GM23338 (cell line): ENCODE measurements around the gene ZBTB20. TPM values are rescaled to one million over a fixed set of nuclear protein-coding genes. Genes with fewer than 3 reads are reported as not detected.

ENCODE experiments used
- ATAC-seq: fragments of 200-7000 bp; cut with Tn5 transposase; 3 replicates; pipeline ENCODE4 v1.9.1; 2020
- DNase-seq: peaks from one replicate; pipeline ENCODE4 v3.0.0-alpha.2; 2015; ENCODE audit warnings: low spot score
- H2AFZ ChIP-seq: fragments of 200-600 bp; sonication (generic); 2 replicates; pipeline ENCODE4 v1.8.0; 2016; ENCODE audit warnings: antibody characterized with exemption, mild to moderate bottlenecking, moderate library complexity
- H3F3A ChIP-seq: fragments of 200-600 bp; sonication (generic); replicated peaks from 2 replicates; pipeline ENCODE4 v1.8.0; 2017; ENCODE audit warnings: antibody characterized with exemption, mixed run types, low read depth
- H3K27ac ChIP-seq: fragments of 200-600 bp; sonication (generic); 2 replicates; pipeline ENCODE4 v1.6.1; 2016; ENCODE audit warnings: low read depth
- H3K27me3 ChIP-seq: fragments of 200-600 bp; sonication (generic); 2 replicates; pipeline ENCODE4 v1.8.0; 2016; ENCODE audit warnings: mild to moderate bottlenecking, mixed run types, moderate library complexity; ENCODE audit not compliant: insufficient read depth
- H3K36me3 ChIP-seq: fragments of 200-600 bp; sonication (generic); 2 replicates; pipeline ENCODE4 v1.8.0; 2016; ENCODE audit warnings: mild to moderate bottlenecking; ENCODE audit not compliant: insufficient read depth
- H3K4me1 ChIP-seq: fragments of 200-600 bp; sonication (generic); 2 replicates; pipeline ENCODE4 v1.8.0; 2016; ENCODE audit warnings: mild to moderate bottlenecking, moderate library complexity; ENCODE audit not compliant: insufficient read depth
- H3K4me2 ChIP-seq: fragments of 200-600 bp; sonication (generic); 2 replicates; pipeline ENCODE4 v1.7.1; 2017; ENCODE audit warnings: mixed run types
- H3K4me3 ChIP-seq: fragments of 200-600 bp; sonication (generic); 2 replicates; pipeline ENCODE4 v1.6.1; 2016; ENCODE audit warnings: mixed run types
- H3K79me2 ChIP-seq: fragments of 200-600 bp; sonication (generic); replicated peaks from 2 replicates; pipeline ENCODE4 v1.8.0; 2017; ENCODE audit warnings: mild to moderate bottlenecking; ENCODE audit not compliant: insufficient read depth
- H3K9me2 ChIP-seq: fragments of 200-600 bp; sonication (generic); 2 replicates; pipeline ENCODE4 v1.8.0; 2017; ENCODE audit not compliant: insufficient read depth
- H4K20me1 ChIP-seq: fragments of 200-600 bp; sonication (generic); replicated peaks from 2 replicates; pipeline ENCODE4 v1.8.0; 2017; ENCODE audit warnings: mild to moderate bottlenecking; ENCODE audit not compliant: insufficient read depth
- H3K27ac Mint-ChIP-seq: 2 replicates; pipeline ENCODE4 v1.8.0; 2020; ENCODE audit warnings: inconsistent platforms, mild to moderate bottlenecking, moderate library complexity, mixed read lengths
- H3K27me3 Mint-ChIP-seq: 3 replicates; pipeline ENCODE4 v1.8.0; 2022; ENCODE audit warnings: low read depth, mild to moderate bottlenecking, moderate library complexity, mixed read lengths, inconsistent platforms; ENCODE audit not compliant: insufficient read depth, poor library complexity
- H3K36me3 Mint-ChIP-seq: 3 replicates; pipeline ENCODE4 v1.8.0; 2021; ENCODE audit warnings: low read depth, mild to moderate bottlenecking, inconsistent platforms, moderate library complexity, mixed read lengths
- H3K4me1 Mint-ChIP-seq: 3 replicates; pipeline ENCODE4 v1.8.0; 2020; ENCODE audit warnings: mild to moderate bottlenecking, inconsistent platforms, mixed read lengths
- H3K4me3 Mint-ChIP-seq: 3 replicates; pipeline ENCODE4 v1.8.0; 2021; ENCODE audit warnings: moderate library complexity, mild to moderate bottlenecking, inconsistent platforms, mixed read lengths
- H3K9me3 Mint-ChIP-seq: 3 replicates; pipeline ENCODE4 v1.8.0; 2020; ENCODE audit warnings: moderate library complexity, mild to moderate bottlenecking, inconsistent platforms, mixed read lengths
- EZH2phosphoT487 ChIP-seq: fragments of 200-600 bp; sonication (generic); IDR thresholded peaks from one replicate; pipeline ENCODE4 v1.8.1; 2018; ENCODE audit warnings: antibody characterized with exemption; ENCODE audit not compliant: unreplicated experiment
- POLR2AphosphoS5 ChIP-seq: IDR thresholded peaks from 2 replicates; pipeline ENCODE4 v1.6.1; 2016; ENCODE audit warnings: antibody characterized with exemption, low read depth
- STAT1 ChIP-seq: IDR thresholded peaks from one replicate; pipeline ENCODE4 v1.6.1; 2016; ENCODE audit warnings: antibody characterized with exemption; ENCODE audit not compliant: unreplicated experiment
- ZNF114 ChIP-seq: fragments of 250-450 bp; sonication (Bioruptor Pico); IDR thresholded peaks from 2 replicates; pipeline ENCODE4 v1.5.0; 2020; ENCODE audit warnings: mild to moderate bottlenecking, moderate library complexity
- polyA plus RNA-seq: library from polyadenylated mRNA; unstranded; fragments of >200 nt; fragmentation: Nextera tagmentation; extraction: Ambion mirVana; gene quantifications from 2 replicates; pipeline ENCODE4 v1.2.1, GENCODE V29; 2016
- total RNA-seq: library from RNA; depleted of rRNA; stranded (reverse); fragments of >200 nt; shearing (Covaris generic); gene quantifications from 2 replicates; pipeline ENCODE4 v1.2.3, GENCODE V29; 2014
- TF ChIP-seq, protein P1 (sequence below), 2 experiments: fragments of 200-600 bp in 1 of 2; sonication (generic) in 1 of 2; conservative IDR thresholded peaks; 2 replicates each; pipeline versions ENCODE4 v1.5.1 to v1.6.1; 2016 to 2017; ENCODE audit warnings: antibody characterized with exemption in 2 of 2, low read depth in 2 of 2, mild to moderate bottlenecking in 2 of 2, moderate library complexity in 1 of 2
- TF ChIP-seq, protein P2 (sequence below): fragments of 250-450 bp; sonication (Bioruptor Pico); IDR thresholded peaks from 2 replicates; pipeline ENCODE4 v1.5.0; 2020; ENCODE audit warnings: mild to moderate bottlenecking, moderate library complexity

The ZBTB20 gene
- total and polyA plus RNA-seq, 2 experiments from 2014 or later, result 2.0 to 3.3 TPM

DNA sequence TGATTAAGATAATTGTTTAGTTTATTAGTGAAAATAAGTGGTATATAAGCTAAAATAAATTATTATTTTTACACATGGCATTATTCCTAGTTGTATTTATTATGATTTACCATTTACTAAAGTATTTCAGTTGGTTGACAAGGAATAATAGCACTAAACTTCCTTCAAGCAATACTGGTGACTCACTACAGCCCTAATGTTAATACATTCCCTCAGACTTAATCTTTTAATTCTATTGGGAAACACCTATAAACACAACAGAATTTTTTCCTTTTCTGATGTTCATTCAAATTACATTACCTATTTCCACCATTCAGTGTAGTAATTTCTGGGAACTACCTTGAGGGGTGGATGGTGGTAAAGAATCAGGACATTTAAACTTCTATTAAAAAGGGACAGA lies 589.3 kb downstream of the ZBTB20 start:
- Mint-ChIP-seq H3K27ac (no peak overlapping the region), H3K27me3 (no peaks in the 10 kb centered on the region), H3K4me3 (no peak overlapping the region), H3K36me3 (no peaks in the 10 kb centered on the region), H3K4me1 (no peaks in the 10 kb centered on the region), H3K9me3 (no peaks in the 10 kb centered on the region)
- H3K27me3 ChIP-seq, result no peaks in the 10 kb centered on the region
- H3K9me2 ChIP-seq, result no peaks in the 10 kb centered on the region
- TF ChIP-seq POLR2AphosphoS5, result no peak
- no peak for TF ChIP-seq EZH2phosphoT487
- TF ChIP-seq STAT1, result no peak
- TF ChIP-seq, protein P1, sequence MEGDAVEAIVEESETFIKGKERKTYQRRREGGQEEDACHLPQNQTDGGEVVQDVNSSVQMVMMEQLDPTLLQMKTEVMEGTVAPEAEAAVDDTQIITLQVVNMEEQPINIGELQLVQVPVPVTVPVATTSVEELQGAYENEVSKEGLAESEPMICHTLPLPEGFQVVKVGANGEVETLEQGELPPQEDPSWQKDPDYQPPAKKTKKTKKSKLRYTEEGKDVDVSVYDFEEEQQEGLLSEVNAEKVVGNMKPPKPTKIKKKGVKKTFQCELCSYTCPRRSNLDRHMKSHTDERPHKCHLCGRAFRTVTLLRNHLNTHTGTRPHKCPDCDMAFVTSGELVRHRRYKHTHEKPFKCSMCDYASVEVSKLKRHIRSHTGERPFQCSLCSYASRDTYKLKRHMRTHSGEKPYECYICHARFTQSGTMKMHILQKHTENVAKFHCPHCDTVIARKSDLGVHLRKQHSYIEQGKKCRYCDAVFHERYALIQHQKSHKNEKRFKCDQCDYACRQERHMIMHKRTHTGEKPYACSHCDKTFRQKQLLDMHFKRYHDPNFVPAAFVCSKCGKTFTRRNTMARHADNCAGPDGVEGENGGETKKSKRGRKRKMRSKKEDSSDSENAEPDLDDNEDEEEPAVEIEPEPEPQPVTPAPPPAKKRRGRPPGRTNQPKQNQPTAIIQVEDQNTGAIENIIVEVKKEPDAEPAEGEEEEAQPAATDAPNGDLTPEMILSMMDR (conservative IDR thresholded peaks at IDR 0.05; ENCODE audit: low read depth in 2 of 2), result no peak
- TF ChIP-seq, protein P2, sequence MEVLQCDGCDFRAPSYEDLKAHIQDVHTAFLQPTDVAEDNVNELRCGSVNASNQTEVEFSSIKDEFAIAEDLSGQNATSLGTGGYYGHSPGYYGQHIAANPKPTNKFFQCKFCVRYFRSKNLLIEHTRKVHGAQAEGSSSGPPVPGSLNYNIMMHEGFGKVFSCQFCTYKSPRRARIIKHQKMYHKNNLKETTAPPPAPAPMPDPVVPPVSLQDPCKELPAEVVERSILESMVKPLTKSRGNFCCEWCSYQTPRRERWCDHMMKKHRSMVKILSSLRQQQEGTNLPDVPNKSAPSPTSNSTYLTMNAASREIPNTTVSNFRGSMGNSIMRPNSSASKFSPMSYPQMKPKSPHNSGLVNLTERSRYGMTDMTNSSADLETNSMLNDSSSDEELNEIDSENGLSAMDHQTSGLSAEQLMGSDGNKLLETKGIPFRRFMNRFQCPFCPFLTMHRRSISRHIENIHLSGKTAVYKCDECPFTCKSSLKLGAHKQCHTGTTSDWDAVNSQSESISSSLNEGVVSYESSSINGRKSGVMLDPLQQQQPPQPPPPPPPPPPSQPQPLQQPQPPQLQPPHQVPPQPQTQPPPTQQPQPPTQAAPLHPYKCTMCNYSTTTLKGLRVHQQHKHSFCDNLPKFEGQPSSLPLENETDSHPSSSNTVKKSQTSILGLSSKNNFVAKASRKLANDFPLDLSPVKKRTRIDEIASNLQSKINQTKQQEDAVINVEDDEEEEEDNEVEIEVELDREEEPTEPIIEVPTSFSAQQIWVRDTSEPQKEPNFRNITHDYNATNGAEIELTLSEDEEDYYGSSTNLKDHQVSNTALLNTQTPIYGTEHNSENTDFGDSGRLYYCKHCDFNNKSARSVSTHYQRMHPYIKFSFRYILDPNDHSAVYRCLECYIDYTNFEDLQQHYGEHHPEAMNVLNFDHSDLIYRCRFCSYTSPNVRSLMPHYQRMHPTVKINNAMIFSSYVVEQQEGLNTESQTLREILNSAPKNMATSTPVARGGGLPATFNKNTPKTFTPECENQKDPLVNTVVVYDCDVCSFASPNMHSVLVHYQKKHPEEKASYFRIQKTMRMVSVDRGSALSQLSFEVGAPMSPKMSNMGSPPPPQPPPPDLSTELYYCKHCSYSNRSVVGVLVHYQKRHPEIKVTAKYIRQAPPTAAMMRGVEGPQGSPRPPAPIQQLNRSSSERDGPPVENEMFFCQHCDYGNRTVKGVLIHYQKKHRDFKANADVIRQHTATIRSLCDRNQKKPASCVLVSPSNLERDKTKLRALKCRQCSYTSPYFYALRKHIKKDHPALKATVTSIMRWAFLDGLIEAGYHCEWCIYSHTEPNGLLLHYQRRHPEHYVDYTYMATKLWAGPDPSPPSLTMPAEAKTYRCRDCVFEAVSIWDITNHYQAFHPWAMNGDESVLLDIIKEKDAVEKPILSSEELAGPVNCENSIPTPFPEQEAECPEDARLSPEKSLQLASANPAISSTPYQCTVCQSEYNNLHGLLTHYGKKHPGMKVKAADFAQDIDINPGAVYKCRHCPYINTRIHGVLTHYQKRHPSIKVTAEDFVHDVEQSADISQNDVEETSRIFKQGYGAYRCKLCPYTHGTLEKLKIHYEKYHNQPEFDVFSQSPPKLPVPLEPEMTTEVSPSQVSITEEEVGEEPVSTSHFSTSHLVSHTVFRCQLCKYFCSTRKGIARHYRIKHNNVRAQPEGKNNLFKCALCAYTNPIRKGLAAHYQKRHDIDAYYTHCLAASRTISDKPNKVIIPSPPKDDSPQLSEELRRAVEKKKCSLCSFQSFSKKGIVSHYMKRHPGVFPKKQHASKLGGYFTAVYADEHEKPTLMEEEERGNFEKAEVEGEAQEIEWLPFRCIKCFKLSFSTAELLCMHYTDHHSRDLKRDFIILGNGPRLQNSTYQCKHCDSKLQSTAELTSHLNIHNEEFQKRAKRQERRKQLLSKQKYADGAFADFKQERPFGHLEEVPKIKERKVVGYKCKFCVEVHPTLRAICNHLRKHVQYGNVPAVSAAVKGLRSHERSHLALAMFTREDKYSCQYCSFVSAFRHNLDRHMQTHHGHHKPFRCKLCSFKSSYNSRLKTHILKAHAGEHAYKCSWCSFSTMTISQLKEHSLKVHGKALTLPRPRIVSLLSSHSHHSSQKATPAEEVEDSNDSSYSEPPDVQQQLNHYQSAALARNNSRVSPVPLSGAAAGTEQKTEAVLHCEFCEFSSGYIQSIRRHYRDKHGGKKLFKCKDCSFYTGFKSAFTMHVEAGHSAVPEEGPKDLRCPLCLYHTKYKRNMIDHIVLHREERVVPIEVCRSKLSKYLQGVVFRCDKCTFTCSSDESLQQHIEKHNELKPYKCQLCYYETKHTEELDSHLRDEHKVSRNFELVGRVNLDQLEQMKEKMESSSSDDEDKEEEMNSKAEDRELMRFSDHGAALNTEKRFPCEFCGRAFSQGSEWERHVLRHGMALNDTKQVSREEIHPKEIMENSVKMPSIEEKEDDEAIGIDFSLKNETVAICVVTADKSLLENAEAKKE, result no peak
- no peak for TF ChIP-seq ZNF114
- no peak overlapping the region for H2AFZ ChIP-seq
- H3F3A ChIP-seq, result no peaks in the 10 kb centered on the region
- ATAC-seq, result no peak
- H3K4me1 ChIP-seq, result no peaks in the 10 kb centered on the region
- H3K4me3 ChIP-seq, result no peak overlapping the region
- H3K27ac ChIP-seq, result no peak overlapping the region
- no peak overlapping the region for H3K4me2 ChIP-seq
- H3K36me3 ChIP-seq, result no peaks in the 10 kb centered on the region
- DNase-seq, result no peak
- no peaks in the 10 kb centered on the region for H3K79me2 ChIP-seq
- no peaks in the 10 kb centered on the region for H4K20me1 ChIP-seq
